Astrocyte of the cerebellum (primary cell): Measurements from ENCODE around the gene PUSL1.

Experiments used
- DNase-seq: peaks from one replicate; pipeline ENCODE4 v3.0.0-alpha.2; 2011; ENCODE audit warnings: low read depth
- H3K4me3 ChIP-seq: 2 replicates; pipeline ENCODE4 v1.5.1; 2011; ENCODE audit warnings: mild to moderate bottlenecking, low read depth, low read length, moderate library complexity
- CTCF ChIP-seq: IDR thresholded peaks from 2 replicates; pipeline ENCODE4 v1.5.1; 2012; ENCODE audit warnings: low read length, low read depth, moderate library complexity, mild to moderate bottlenecking; ENCODE audit errors: missing control alignments
- in situ Hi-C: cut with HindIII; loops from 2 replicates; pipeline ENCODE4 v1.10.0; 2017; ENCODE audit warnings: low sequenced_read_pairs

Gene PUSL1

GRCh38 chr1:1333551-1334241 is 25.3 kb downstream of the PUSL1 start:
- in situ Hi-C loops, result no loop called here
- no peak for DNase-seq
- no peak overlapping the region for H3K4me3 ChIP-seq
- no peak for TF ChIP-seq CTCF

- no peak for DNase-seq
- in situ Hi-C loops, result no loop called here
- TF ChIP-seq CTCF, result no peak
- no peak overlapping the region for H3K4me3 ChIP-seq
These were observed 26.4 kb downstream of the PUSL1 start for GRCh38 chr1:1334835-1335234.

GRCh38 chr1:1335283-1335682 is 26.9 kb downstream of the PUSL1 start:
- DNase-seq, result no peak
- in situ Hi-C loops, result no loop called here
- no peak overlapping the region for H3K4me3 ChIP-seq
- TF ChIP-seq CTCF, result no peak

- no peak overlapping the region for H3K4me3 ChIP-seq
- in situ Hi-C loops, result no loop called here
- DNase-seq, result no peak
- no peak for TF ChIP-seq CTCF
These were observed 27.4 kb downstream of the PUSL1 start for GRCh38 chr1:1335792-1336248.

GRCh38 chr1:1336446-1336845 is 28.0 kb downstream of the PUSL1 start:
- DNase-seq, result no peak
- TF ChIP-seq CTCF, result no peak
- in situ Hi-C loops, result no loop called here
- no peak overlapping the region for H3K4me3 ChIP-seq

- TF ChIP-seq CTCF, result no peak
- H3K4me3 ChIP-seq, result no peak overlapping the region
- in situ Hi-C loops, result no loop called here
- no peak for DNase-seq
These were observed 28.8 kb downstream of the PUSL1 start for GRCh38 chr1:1336931-1337792.
